OCI-LY7 (cell line): ENCODE data around the gene MOGAT1. TPM values are rescaled to one million over a fixed set of nuclear protein-coding genes. Genes with fewer than 3 reads are reported as not detected.

Experiments
- BruUV-seq: library from RNA; stranded (reverse); fragments of 400-500 nt; replicated peaks from 2 replicates; lab custom pipeline; 2021; lab: Mats Ljungman, UMichigan
- CTCF ChIA-PET: fragments of 300-600 bp; sonication (Branson Sonifier 250); formaldehyde crosslinking; loops from one replicate; lab custom pipeline; 2022; ENCODE audit warnings: antibody characterized with exemption; ENCODE audit not compliant: unreplicated experiment; lab: Charles Lee
- POLR2A ChIA-PET: fragments of 300-600 bp; sonication (Branson Sonifier 250); formaldehyde crosslinking; loops from one replicate; lab custom pipeline; 2022; ENCODE audit warnings: antibody characterized with exemption; lab: Charles Lee
- DNase-seq: peaks from one replicate; pipeline ENCODE4 v3.0.0-alpha.2; 2015; ENCODE audit warnings: low spot score
- H2AFZ ChIP-seq: fragments of 200-600 bp; sonication (generic), shearing (Covaris generic); 2 replicates; pipeline ENCODE4 v1.6.1; 2014; ENCODE audit warnings: mild to moderate bottlenecking, antibody characterized with exemption, low read length, moderate library complexity
- H3K27ac ChIP-seq: fragments of 200-600 bp; sonication (generic); 2 replicates; pipeline ENCODE4 v1.5.1; 2014; ENCODE audit warnings: mixed run types, low read depth, mild to moderate bottlenecking, moderate library complexity, low read length, inconsistent platforms; ENCODE audit not compliant: poor library complexity, severe bottlenecking
- H3K36me3 ChIP-seq: fragments of 200-600 bp; sonication (generic); 2 replicates; pipeline ENCODE4 v1.6.1; 2014; ENCODE audit warnings: mild to moderate bottlenecking, antibody characterized with exemption, low read length, moderate library complexity, mixed read lengths; ENCODE audit not compliant: insufficient read depth
- H3K4me1 ChIP-seq: fragments of 200-600 bp; sonication (generic); 2 replicates; pipeline ENCODE4 v1.5.1; 2014; ENCODE audit warnings: mild to moderate bottlenecking, low read length; ENCODE audit not compliant: insufficient read depth, poor library complexity, severe bottlenecking
- H3K4me2 ChIP-seq: fragments of 200-600 bp; sonication (generic); 2 replicates; pipeline ENCODE4 v1.6.1; 2014; ENCODE audit warnings: mild to moderate bottlenecking, low read length
- H3K4me3 ChIP-seq: fragments of 200-600 bp; sonication (generic); 2 replicates; pipeline ENCODE4 v1.5.1; 2014; ENCODE audit warnings: mild to moderate bottlenecking, low read depth, low read length; ENCODE audit not compliant: poor library complexity, severe bottlenecking
- H3K79me2 ChIP-seq: fragments of 200-600 bp; sonication (generic); 2 replicates; pipeline ENCODE4 v1.6.1; 2016; ENCODE audit warnings: low read depth, mild to moderate bottlenecking, low read length, moderate library complexity, mixed read lengths; ENCODE audit not compliant: insufficient read depth
- H3K9me2 ChIP-seq: fragments of 200-600 bp; sonication (generic); 2 replicates; pipeline ENCODE4 v1.6.1; 2016; ENCODE audit warnings: mild to moderate bottlenecking, low read length, mixed read lengths; ENCODE audit not compliant: insufficient read depth
- H3K9me3 ChIP-seq: fragments of 200-600 bp; sonication (generic); 2 replicates; pipeline ENCODE4 v1.6.1; 2014; ENCODE audit warnings: mild to moderate bottlenecking, mixed run types, low read length, mixed read lengths
- H4K20me1 ChIP-seq: fragments of 200-600 bp; sonication (generic); 2 replicates; pipeline ENCODE4 v1.6.1; 2014; ENCODE audit warnings: mild to moderate bottlenecking, antibody characterized with exemption, low read length, moderate library complexity, mixed read lengths; ENCODE audit not compliant: insufficient read depth
- EZH2phosphoT487 ChIP-seq: fragments of 200-600 bp; sonication (generic); IDR thresholded peaks from 2 replicates; pipeline ENCODE4 v1.6.1; 2018; ENCODE audit warnings: low read depth, borderline replicate concordance, mild to moderate bottlenecking, mixed run types, antibody characterized with exemption, low read length, moderate library complexity, mixed read lengths
- intact Hi-C: fragments of 100-400 bp; cut with micrococcal nuclease; formaldehyde crosslinking; loops from one replicate; pipeline ENCODE4 v1.10.0; 2022; ENCODE audit not compliant: unreplicated experiment
- total RNA-seq, 2 experiments: library from RNA; depleted of rRNA in 1 of 2; stranded (reverse); fragments of >200 nt in 1 of 2; shearing (Covaris generic) in 1 of 2; gene quantifications; 2 replicates each; pipeline ENCODE4 v1.2.3, GENCODE V29; 2014 to 2022
- TF ChIP-seq, protein P1 (sequence below): fragments of 200-600 bp; sonication (generic); conservative IDR thresholded peaks from 2 replicates; pipeline ENCODE4 v1.5.1; 2014; ENCODE audit warnings: mild to moderate bottlenecking, antibody characterized with exemption, low read length, moderate library complexity, mixed read lengths

The MOGAT1 gene
- total RNA-seq, 2 experiments from 2014 or later, result not detected

DNA sequence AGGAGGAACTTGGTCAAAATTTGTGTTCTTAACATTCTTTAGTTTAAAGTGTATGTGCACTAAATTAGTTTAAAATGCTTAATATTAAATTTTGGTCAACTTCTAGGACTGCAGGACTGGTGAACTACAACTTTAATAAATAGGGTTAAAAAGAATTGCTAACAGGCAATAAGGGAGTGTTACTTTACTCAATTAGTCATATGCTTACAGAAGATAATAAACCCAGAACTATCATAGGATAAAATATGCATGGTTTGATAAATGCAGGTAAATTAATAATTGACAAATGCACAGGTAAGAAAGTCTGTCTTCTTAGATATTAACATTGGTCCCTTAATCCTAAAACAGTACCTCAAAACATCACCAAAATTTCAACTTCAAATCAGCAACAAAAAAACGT is 36.2 kb upstream of the MOGAT1 start:
- no TSS peak for BruUV-seq
- Histone ChIP-seq H3K9me3 (no peaks in the 10 kb centered on the region), H3K9me2 (no peaks in the 10 kb centered on the region), H2AFZ (no peak overlapping the region), H3K79me2 (0 out of 2 replicates have a peak, but pooled peaks cover 4% of the 10 kb centered on the region), H4K20me1 (no peaks in the 10 kb centered on the region), H3K27ac (no peak overlapping the region), H3K4me3 (no peak overlapping the region), H3K4me1 (no peaks in the 10 kb centered on the region), H3K36me3 (peaks cover 98% of the 10 kb centered on the region), H3K4me2 (no peak overlapping the region)
- no peak for TF ChIP-seq EZH2phosphoT487
- TF ChIP-seq, protein P1, sequence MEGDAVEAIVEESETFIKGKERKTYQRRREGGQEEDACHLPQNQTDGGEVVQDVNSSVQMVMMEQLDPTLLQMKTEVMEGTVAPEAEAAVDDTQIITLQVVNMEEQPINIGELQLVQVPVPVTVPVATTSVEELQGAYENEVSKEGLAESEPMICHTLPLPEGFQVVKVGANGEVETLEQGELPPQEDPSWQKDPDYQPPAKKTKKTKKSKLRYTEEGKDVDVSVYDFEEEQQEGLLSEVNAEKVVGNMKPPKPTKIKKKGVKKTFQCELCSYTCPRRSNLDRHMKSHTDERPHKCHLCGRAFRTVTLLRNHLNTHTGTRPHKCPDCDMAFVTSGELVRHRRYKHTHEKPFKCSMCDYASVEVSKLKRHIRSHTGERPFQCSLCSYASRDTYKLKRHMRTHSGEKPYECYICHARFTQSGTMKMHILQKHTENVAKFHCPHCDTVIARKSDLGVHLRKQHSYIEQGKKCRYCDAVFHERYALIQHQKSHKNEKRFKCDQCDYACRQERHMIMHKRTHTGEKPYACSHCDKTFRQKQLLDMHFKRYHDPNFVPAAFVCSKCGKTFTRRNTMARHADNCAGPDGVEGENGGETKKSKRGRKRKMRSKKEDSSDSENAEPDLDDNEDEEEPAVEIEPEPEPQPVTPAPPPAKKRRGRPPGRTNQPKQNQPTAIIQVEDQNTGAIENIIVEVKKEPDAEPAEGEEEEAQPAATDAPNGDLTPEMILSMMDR, result no peak
- intact Hi-C loops, result no loop called here
- ChIA-PET CTCF (no interaction called here), POLR2A (interaction anchor here (0.6 to 0.7 kb wide), 3 partner anchors 18 to 79 kb away, joined by 3 read pairs; no protein-coding TSS in a partner anchor)
- no peak for DNase-seq

GRCh38 chr2:222637067-222637466 is 34.4 kb upstream of the MOGAT1 start:
- no peaks in the 10 kb centered on the region for H4K20me1 ChIP-seq
- no peaks in the 10 kb centered on the region for H3K9me2 ChIP-seq
- no TSS peak for BruUV-seq
- H3K4me3 ChIP-seq, result no peak overlapping the region
- no peak for DNase-seq
- ChIA-PET POLR2A (interaction anchor here (0.7 to 1.5 kb wide), 3 partner anchors 17 to 43 kb away, joined by 3 to 5 read pairs (median 4); no protein-coding TSS in a partner anchor), CTCF (no interaction called here)
- no peaks in the 10 kb centered on the region for H3K9me3 ChIP-seq
- H3K4me2 ChIP-seq, result no peak overlapping the region
- H3K36me3 ChIP-seq, result peaks cover 97% of the 10 kb centered on the region
- no peak for TF ChIP-seq EZH2phosphoT487
- TF ChIP-seq, protein P1, result no peak
- H2AFZ ChIP-seq, result no peak overlapping the region
- H3K4me1 ChIP-seq, result no peaks in the 10 kb centered on the region
- H3K79me2 ChIP-seq, result 0 out of 2 replicates have a peak, but pooled peaks cover 4% of the 10 kb centered on the region
- intact Hi-C loops, result no loop called here
- no peak overlapping the region for H3K27ac ChIP-seq

- intact Hi-C loops, result no loop called here
- TF ChIP-seq EZH2phosphoT487, result no peak
- TF ChIP-seq, protein P1, result no peak
- Histone ChIP-seq H3K27ac (no peak overlapping the region), H3K4me1 (no peaks in the 10 kb centered on the region), H3K9me3 (no peaks in the 10 kb centered on the region), H3K4me3 (no peak overlapping the region), H3K4me2 (no peak overlapping the region), H3K36me3 (peaks cover 98% of the 10 kb centered on the region), H3K79me2 (peaks cover 12% of the 10 kb centered on the region), H2AFZ (no peak overlapping the region), H4K20me1 (0 out of 2 replicates have a peak, but pooled peaks cover 5% of the 10 kb centered on the region), H3K9me2 (no peaks in the 10 kb centered on the region)
- no peak for DNase-seq
- no TSS peak for BruUV-seq
- CTCF ChIA-PET, result no interaction called here
- POLR2A ChIA-PET, result interaction anchor here (0.5 to 2.5 kb wide), 5 partner anchors 12 to 819 kb away, joined by 3 to 18 read pairs (median 4); partner anchors contain the start of gene FARSB
Measured at GRCh38 chr2:222641336-222641735, 30.1 kb upstream of the MOGAT1 start.
